GM12878 (cell line): ENCODE data around the gene RBPMS2. TPM values are rescaled to one million over a fixed set of nuclear protein-coding genes. Genes with fewer than 3 reads are reported as not detected.

Experiments used
- ATAC-seq: fragments of 200-7000 bp; cut with Tn5 transposase; 3 replicates; pipeline ENCODE4 v1.9.1; 2020; ENCODE audit warnings: mild to moderate bottlenecking, moderate library complexity
- BruUV-seq: library from RNA; stranded (reverse); fragments of 400-500 nt; replicated peaks from 2 replicates; lab custom pipeline; 2021; lab: Mats Ljungman, UMichigan
- CTCF ChIA-PET: fragments of 300-600 bp; sonication (Branson Sonifier 250); formaldehyde crosslinking; extraction: SDS; loops from one replicate; lab custom pipeline; 2021; ENCODE audit warnings: inconsistent platforms; lab: Yijun Ruan, JAX
- POLR2A ChIA-PET: fragments of 350-600 bp; formaldehyde crosslinking; extraction: SDS; loops from one replicate; lab custom pipeline; 2021; ENCODE audit warnings: inconsistent platforms; lab: Charles Lee
- RAD21 ChIA-PET: fragments of 300-600 bp; sonication (Branson Sonifier 250); formaldehyde crosslinking; loops from one replicate; lab custom pipeline; 2023; ENCODE audit warnings: antibody characterized with exemption; ENCODE audit not compliant: unreplicated experiment; lab: Charles Lee
- SMC1A ChIA-PET: fragments of 300-600 bp; sonication (Branson Sonifier 250); formaldehyde crosslinking; loops from one replicate; lab custom pipeline; 2023; ENCODE audit not compliant: unreplicated experiment, uncharacterized antibody; lab: Charles Lee
- DNase-seq: peaks from one replicate; pipeline ENCODE4 v3.0.0-alpha.2; 2011; ENCODE audit warnings: low read depth, low spot score
- FAIRE-seq: peaks from 3 replicates; lab custom pipeline; 2011; peaks lifted over from hg19 to GRCh38; lab: Jason Lieb, UNC
- H2AFZ ChIP-seq: 2 replicates; pipeline ENCODE4 v1.6.0; 2011; ENCODE audit warnings: low read depth, low read length, control low read depth; ENCODE audit not compliant: control insufficient read depth
- H3K27ac ChIP-seq: 2 replicates; pipeline ENCODE4 v1.5.1; 2011; ENCODE audit warnings: control low read depth; ENCODE audit not compliant: control insufficient read depth, insufficient read depth
- H3K27me3 ChIP-seq, 2 experiments: replicated peaks in 1 of 2; 2 replicates each; pipeline versions ENCODE4 v1.6.0 to v1.6.1; 2011; ENCODE audit warnings: low read length in 1 of 2; ENCODE audit not compliant: control insufficient read depth in 2 of 2, insufficient read depth in 2 of 2
- H3K36me3 ChIP-seq, 2 experiments: 2 replicates each; pipeline ENCODE4 v1.5.1; 2011; ENCODE audit warnings: low read length in 1 of 2; ENCODE audit not compliant: control insufficient read depth in 2 of 2, insufficient read depth in 2 of 2
- H3K4me1 ChIP-seq: 2 replicates; pipeline ENCODE4 v1.6.1; 2011; ENCODE audit warnings: mild to moderate bottlenecking, low read length, moderate library complexity, mixed read lengths; ENCODE audit not compliant: control insufficient read depth, insufficient read depth
- H3K4me2 ChIP-seq: 2 replicates; pipeline ENCODE4 v1.6.0; 2011; ENCODE audit warnings: control low read depth; ENCODE audit not compliant: control insufficient read depth, insufficient read depth
- H3K4me3 ChIP-seq: fragments of 200-600 bp; sonication (generic); 2 replicates; pipeline ENCODE4 v1.5.1; 2016
- H3K79me2 ChIP-seq: 2 replicates; pipeline ENCODE4 v1.6.0; 2011; ENCODE audit warnings: low read length; ENCODE audit not compliant: control insufficient read depth, insufficient read depth
- H3K9ac ChIP-seq: 2 replicates; pipeline ENCODE4 v1.8.0; 2011; ENCODE audit warnings: low read length, control low read depth, mixed read lengths; ENCODE audit not compliant: control insufficient read depth, insufficient read depth
- H3K9me3 ChIP-seq: replicated peaks from 3 replicates; pipeline ENCODE4 v1.5.1; 2011; ENCODE audit warnings: mild to moderate bottlenecking, low read length; ENCODE audit not compliant: control insufficient read depth, insufficient read depth
- H4K20me1 ChIP-seq: 2 replicates; pipeline ENCODE4 v1.6.0; 2011; ENCODE audit not compliant: control insufficient read depth, insufficient read depth
- BCL3 ChIP-seq: IDR thresholded peaks from 2 replicates; pipeline ENCODE4 v1.6.1; 2011; ENCODE audit warnings: borderline replicate concordance, low read depth, mild to moderate bottlenecking, moderate library complexity, low read length; ENCODE audit not compliant: insufficient read depth, poor library complexity, severe bottlenecking
- BHLHE40 ChIP-seq, 2 experiments: fragments of 450-650 bp in 1 of 2; IDR thresholded peaks; 2 replicates each; pipeline ENCODE4 v1.6.1; 2011 to 2017; ENCODE audit warnings: low read depth in 2 of 2, borderline replicate concordance in 1 of 2, improper control_type of control experiment in 1 of 2, low read length in 1 of 2, mild to moderate bottlenecking in 1 of 2
- PAX5 ChIP-seq: IDR thresholded peaks from 2 replicates; pipeline ENCODE4 v1.6.1; 2011; ENCODE audit warnings: low read depth, low read length, borderline replicate concordance
- PRDM15 ChIP-seq: fragments of 450-650 bp; formaldehyde crosslinking; IDR thresholded peaks from 2 replicates; pipeline ENCODE4 v1.4.0; 2020; ENCODE audit warnings: mild to moderate bottlenecking, moderate library complexity
- RFX5 ChIP-seq: IDR thresholded peaks from 2 replicates; pipeline ENCODE4 v1.6.1; 2011; ENCODE audit warnings: low read depth, low read length, improper control_type of control experiment
- SREBF1 ChIP-seq: IDR thresholded peaks from 2 replicates; pipeline ENCODE4 v1.6.1; 2012; ENCODE audit warnings: mild to moderate bottlenecking, low read length
- USF2 ChIP-seq: IDR thresholded peaks from 2 replicates; pipeline ENCODE4 v1.6.1; 2011; ENCODE audit warnings: low read depth, low read length, improper control_type of control experiment, borderline replicate concordance
- ZSCAN29 ChIP-seq: fragments of 450-650 bp; IDR thresholded peaks from 2 replicates; pipeline ENCODE4 v1.6.1; 2017; ENCODE audit warnings: mild to moderate bottlenecking, moderate library complexity
- WGBS: methylation state at CpG from one replicate; pipeline ENCODE4 v1.1.6; 2016; ENCODE audit warnings: low lambda C conversion rate; ENCODE audit not compliant: insufficient replicate concordance, insufficient coverage; ENCODE audit errors: missing lambda C conversion rate; 5-methylcytosine and 5-hydroxymethylcytosine counted together
- in situ Hi-C: fragments of 300-500 bp; cut with MboI; formaldehyde crosslinking; loops from 9 replicates; pipeline ENCODE4 v1.14.3; 2018; ENCODE audit warnings: mixed read lengths
- intact Hi-C: fragments of 100-400 bp; cut with micrococcal nuclease; formaldehyde crosslinking; loops from one replicate; pipeline ENCODE4 v1.14.2; 2022; ENCODE audit not compliant: unreplicated experiment
- polyA plus RNA-seq, 11 experiments: library from polyadenylated mRNA; depleted of rRNA in 4 of 11; unstranded in 6 of 11; stranded (reverse) in 5 of 11; fragments of >200 nt; fragmentation: Nextera tagmentation in 4 of 11; fragmentation: Illumina TruSeq in 1 of 11; extraction: Ambion mirVana in 4 of 11; extraction: Trizol in 1 of 11; gene quantifications; 1 replicate in 1 of 11; 2 replicates in 10 of 11; pipeline versions ENCODE4 v1.2.1 to v1.2.3, GENCODE V29; 2011 to 2016; ENCODE audit warnings: inconsistent platforms in 2 of 11, missing spikeins in 2 of 11, low read depth in 1 of 11
- total RNA-seq, 4 experiments: library from RNA; depleted of rRNA in 3 of 4; stranded (reverse); fragments of >200 nt in 3 of 4; fragmentation: Illumina TruSeq in 1 of 4; extraction: Trizol in 1 of 4; gene quantifications; 2 replicates each; pipeline versions ENCODE4 v1.2.1 to v1.2.3, GENCODE V29; 2013 to 2021

The RBPMS2 gene
- total and polyA plus RNA-seq, 10 of the 15 experiments (the other 5 are each of a cell fraction or from before 2014, with no cell fraction given): 0.06 to 0.31 (median 0.19) TPM; not detected in 3

GRCh38 chr15:64739577-64740143 is 35.7 kb downstream of the RBPMS2 start:
- ATAC-seq (no peak), FAIRE-seq (no peak), DNase-seq (no peak)
- Histone ChIP-seq H3K79me2 (no peaks in the 10 kb centered on the region), H3K27me3 (no peaks in the 10 kb centered on the region), H4K20me1 (no peaks in the 10 kb centered on the region), H3K4me1 (no peaks in the 10 kb centered on the region), H3K4me2 (no peak overlapping the region), H2AFZ (no peak overlapping the region), H3K9ac (no peak overlapping the region), H3K36me3 (no peaks in the 10 kb centered on the region), H3K27ac (no peak overlapping the region), H3K4me3 (no peak overlapping the region), H3K9me3 (no peaks in the 10 kb centered on the region)
- ChIA-PET RAD21 (interaction anchor here (6.3 kb wide), 1 partner anchor 71 kb away, joined by 97 read pairs; no protein-coding TSS in a partner anchor), POLR2A (interaction anchor here (0.6 kb wide), 1 partner anchor 161 kb away, joined by 5 read pairs; no protein-coding TSS in a partner anchor), CTCF (interaction anchor here (0.7 to 20.1 kb wide), 6 partner anchors 7 to 166 kb away, joined by 3 to 529 read pairs (median 11); partner anchors contain the start of gene PIF1), SMC1A (interaction anchor here (0.9 to 22.7 kb wide), 3 partner anchors 56 to 98 kb away, joined by 4 to 308 read pairs (median 4); no protein-coding TSS in a partner anchor)
- in situ Hi-C loops (no loop called here), intact Hi-C loops (loop anchor here (10.0 kb wide), 1 partner anchor 345 kb away; no protein-coding TSS in a partner anchor)
- WGBS: 77% methylated on average over 9 of the region's 9 CpGs
- TF ChIP-seq ZSCAN29 (no peak), USF2 (no peak), PAX5 (no peak), SREBF1 (no peak)
- BruUV-seq: no TSS peak

GRCh38 chr15:64739156-64739555 is 36.2 kb downstream of the RBPMS2 start:
- in situ Hi-C loops: no loop called here
- POLR2A ChIA-PET: no interaction called here
- no peaks in the 10 kb centered on the region for H3K4me1 ChIP-seq
- H3K4me2 ChIP-seq: no peak overlapping the region
- intact Hi-C loops: loop anchor here (10.0 kb wide), 1 partner anchor 346 kb away; no protein-coding TSS in a partner anchor
- no peaks in the 10 kb centered on the region for H4K20me1 ChIP-seq
- H2AFZ ChIP-seq: no peak overlapping the region
- 69% methylated on average over 7 of the region's 7 CpGs for WGBS
- no peaks in the 10 kb centered on the region for H3K27me3 ChIP-seq
- SMC1A ChIA-PET: interaction anchor here (1.2 to 22.7 kb wide), 2 partner anchors 56 to 69 kb away, joined by 4 to 308 read pairs; no protein-coding TSS in a partner anchor
- no peak for ATAC-seq
- H3K9me3 ChIP-seq: no peaks in the 10 kb centered on the region
- no peak overlapping the region for H3K4me3 ChIP-seq
- FAIRE-seq: no peak
- no peaks in the 10 kb centered on the region for H3K79me2 ChIP-seq
- no peak for DNase-seq
- CTCF ChIA-PET: interaction anchor here (0.7 to 20.1 kb wide), 4 partner anchors 10 to 166 kb away, joined by 3 to 529 read pairs (median 18); partner anchors contain the start of gene PIF1
- no peak overlapping the region for H3K9ac ChIP-seq
- no peak overlapping the region for H3K27ac ChIP-seq
- no TSS peak for BruUV-seq
- RAD21 ChIA-PET: interaction anchor here (6.3 kb wide), 1 partner anchor 72 kb away, joined by 97 read pairs; no protein-coding TSS in a partner anchor
- H3K36me3 ChIP-seq: no peaks in the 10 kb centered on the region
- TF ChIP-seq BHLHE40 (IDR thresholded peaks at IDR 0.05; ENCODE audit: borderline replicate concordance in 1 of 2, low read depth in 2 of 2, low read length in 1 of 2) (no peak), ZSCAN29 (no peak), RFX5 (no peak), BCL3 (no peak), PRDM15 (CRISPR knock-in tag) (no peak)
